Measurements from ENCODE around the gene GPHA2. TPM values are rescaled to one million over a fixed set of nuclear protein-coding genes. Genes with fewer than 3 reads are reported as not detected.

Gene GPHA2
- total and polyA plus RNA-seq, 2 of the 13 experiments (the other 11 are each of a cell fraction or from before 2014, with no cell fraction given): 13.0 to 19.1 TPM

GRCh38 chr11:64893194-64894069, 42.3 kb downstream of the GPHA2 start (continued):
- TF ChIP-seq ZNF414 (CRISPR knock-in tag; IDR thresholded peaks at IDR 0.05): peak; percentile 27; the same call in 1 of the 2 replicates
- TF ChIP-seq GABPB1 (CRISPR knock-in tag; IDR thresholded peaks at IDR 0.05): peak; percentile 77
- 0 out of 2 replicates have a peak, but pooled peaks have one; percentile 28 for TF ChIP-seq ZNF775 (CRISPR knock-in tag; IDR thresholded peaks at IDR 0.05; ENCODE audit: borderline replicate concordance)
- peak; percentile 27; the same call in 1 of the 2 replicates for TF ChIP-seq ZNF772 (CRISPR knock-in tag; IDR thresholded peaks at IDR 0.05)
- TF ChIP-seq PCBP1 (IDR thresholded peaks at IDR 0.05; ENCODE audit: borderline replicate concordance, low read depth, low read length): 0 out of 2 replicates have a peak, but pooled peaks have one; percentile 12
- peak; percentile 58 for TF ChIP-seq ZBTB3 (CRISPR knock-in tag; IDR thresholded peaks at IDR 0.05; ENCODE audit: borderline replicate concordance, low read depth)
- peak; percentile 71 for TF ChIP-seq NR2C2 (CRISPR knock-in tag; IDR thresholded peaks at IDR 0.05; ENCODE audit: borderline replicate concordance)
- TF ChIP-seq ZNF34 (CRISPR knock-in tag; IDR thresholded peaks at IDR 0.05; ENCODE audit: borderline replicate concordance): no peak
- TF ChIP-seq ZNF580 (CRISPR knock-in tag; IDR thresholded peaks at IDR 0.05; ENCODE audit: borderline replicate concordance, low read depth): 0 out of 2 replicates have a peak, but pooled peaks have one; percentile 26
- TF ChIP-seq ZNF430 (CRISPR knock-in tag; IDR thresholded peaks at IDR 0.05): peak; percentile 89; the same call in 1 of the 2 replicates
- peak; percentile 62 for TF ChIP-seq YEATS4 (CRISPR knock-in tag; IDR thresholded peaks at IDR 0.05; ENCODE audit: borderline replicate concordance)
- no peak for TF ChIP-seq HOXA9 (CRISPR knock-in tag; IDR thresholded peaks at IDR 0.05; ENCODE audit: borderline replicate concordance)
- no peak for TF ChIP-seq GTF2F1 (IDR thresholded peaks at IDR 0.05; ENCODE audit: low read length)
- peak; percentile 86; the same call in 1 of the 2 replicates for TF ChIP-seq MXD4 (CRISPR knock-in tag; IDR thresholded peaks at IDR 0.05)
- no peak for TF ChIP-seq MYNN (CRISPR knock-in tag; IDR thresholded peaks at IDR 0.05; ENCODE audit: low read depth)
- 0 out of 2 replicates have a peak, but pooled peaks have one; percentile 11 for TF ChIP-seq SETDB1 (CRISPR knock-in tag; IDR thresholded peaks at IDR 0.05; ENCODE audit: borderline replicate concordance)
- 0 out of 2 replicates have a peak, but pooled peaks have one; percentile 72 for TF ChIP-seq AKAP8 (CRISPR knock-in tag; IDR thresholded peaks at IDR 0.05)
- 0 out of 2 replicates have a peak, but pooled peaks have one; percentile 30 for TF ChIP-seq JUN (CRISPR knock-in tag; IDR thresholded peaks at IDR 0.05)
- TF ChIP-seq ZNF800 (CRISPR knock-in tag; IDR thresholded peaks at IDR 0.05): peak; percentile 65; the same call in 1 of the 2 replicates
- TF ChIP-seq ZNF33B (CRISPR knock-in tag; IDR thresholded peaks at IDR 0.05): 0 out of 2 replicates have a peak, but pooled peaks have one; percentile 33
- TF ChIP-seq GATAD2A (CRISPR knock-in tag; IDR thresholded peaks at IDR 0.05): peak; percentile 80
- 0 out of 2 replicates have a peak, but pooled peaks have one; percentile 12 for TF ChIP-seq WIZ (CRISPR knock-in tag; IDR thresholded peaks at IDR 0.05)
- peak; percentile 86 for TF ChIP-seq ZNF792 (CRISPR knock-in tag; IDR thresholded peaks at IDR 0.05)
- TF ChIP-seq CBX1 (IDR thresholded peaks at IDR 0.05; ENCODE audit: low read depth): peak; percentile 49
- TF ChIP-seq TIGD3 (CRISPR knock-in tag; IDR thresholded peaks at IDR 0.05; ENCODE audit: borderline replicate concordance): peak; percentile 52; the same call in 1 of the 2 replicates

Data from HepG2 (cell line).